Activated CD4-positive, CD25-positive, alpha-beta regulatory T cell treated with anti-CD3 and anti-CD28 coated beads, Interleukin-2, amount 50 U/mL, for 24 hours (primary cell): Measurements from ENCODE around the gene SLC12A7.
"Not testable (repeated sequence)": the region's sequence is repeated elsewhere in the genome, so short reads cannot be mapped to it uniquely, and the experiment has no call there.

Experiments
- ATAC-seq, 2 donors: fragments of 150-1000 bp; cut with Tn5 transposase; one replicate each; pipeline ENCODE4 v1.10.0; 2021; ENCODE audit warnings: mild to moderate bottlenecking in 1 of 2, moderate library complexity in 1 of 2

Gene SLC12A7

DNA sequence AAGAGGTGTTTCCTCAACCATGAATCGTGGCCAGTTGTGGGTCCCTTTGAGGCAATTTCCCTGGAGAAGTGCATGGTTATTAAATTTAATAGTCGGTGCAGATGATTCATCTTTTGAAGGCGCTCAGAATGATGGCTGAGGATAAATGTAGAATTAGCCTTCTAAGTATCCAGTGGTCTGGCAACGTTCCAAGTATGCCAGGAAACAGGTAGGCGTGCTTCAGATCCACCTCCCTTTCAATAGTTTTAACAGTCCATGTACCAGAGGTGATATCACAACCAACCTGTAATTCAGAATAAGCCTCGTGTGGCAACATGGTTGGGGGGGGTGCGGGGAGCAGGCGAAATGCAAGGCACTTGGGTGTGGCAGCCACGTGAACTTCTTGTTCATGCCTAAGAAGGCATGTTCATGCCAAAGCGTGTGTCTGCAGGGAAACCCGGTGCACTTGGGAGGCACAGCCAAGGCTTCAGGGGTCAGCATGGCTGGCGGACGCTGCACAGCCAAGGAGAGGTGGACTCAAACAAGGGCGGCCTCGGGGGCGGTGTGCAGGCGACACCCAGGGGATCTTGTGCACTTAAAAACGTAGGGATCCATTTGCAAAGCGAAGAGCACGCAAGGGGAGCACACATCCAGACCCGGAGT, 108.4 kb downstream of the SLC12A7 start:
- ATAC-seq = no peak

- ATAC-seq = no peak
These were observed 109.0 kb downstream of the SLC12A7 start for GRCh38 chr5:1002836-1003235.

DNA sequence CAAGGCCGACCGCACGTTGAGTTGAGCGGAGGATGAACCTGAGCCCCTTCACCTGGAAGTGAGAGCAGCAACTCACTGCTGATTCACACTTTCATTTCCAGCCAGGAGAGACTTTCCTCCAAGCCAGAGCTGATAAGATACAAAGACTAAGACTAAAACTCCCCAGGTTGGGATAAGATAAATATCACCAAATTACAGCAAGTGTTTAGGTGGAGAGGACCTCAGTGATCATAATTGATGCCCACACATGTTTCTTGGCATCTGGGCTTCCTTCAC, 109.7 kb downstream of the SLC12A7 start:
- ATAC-seq = no peak

DNA sequence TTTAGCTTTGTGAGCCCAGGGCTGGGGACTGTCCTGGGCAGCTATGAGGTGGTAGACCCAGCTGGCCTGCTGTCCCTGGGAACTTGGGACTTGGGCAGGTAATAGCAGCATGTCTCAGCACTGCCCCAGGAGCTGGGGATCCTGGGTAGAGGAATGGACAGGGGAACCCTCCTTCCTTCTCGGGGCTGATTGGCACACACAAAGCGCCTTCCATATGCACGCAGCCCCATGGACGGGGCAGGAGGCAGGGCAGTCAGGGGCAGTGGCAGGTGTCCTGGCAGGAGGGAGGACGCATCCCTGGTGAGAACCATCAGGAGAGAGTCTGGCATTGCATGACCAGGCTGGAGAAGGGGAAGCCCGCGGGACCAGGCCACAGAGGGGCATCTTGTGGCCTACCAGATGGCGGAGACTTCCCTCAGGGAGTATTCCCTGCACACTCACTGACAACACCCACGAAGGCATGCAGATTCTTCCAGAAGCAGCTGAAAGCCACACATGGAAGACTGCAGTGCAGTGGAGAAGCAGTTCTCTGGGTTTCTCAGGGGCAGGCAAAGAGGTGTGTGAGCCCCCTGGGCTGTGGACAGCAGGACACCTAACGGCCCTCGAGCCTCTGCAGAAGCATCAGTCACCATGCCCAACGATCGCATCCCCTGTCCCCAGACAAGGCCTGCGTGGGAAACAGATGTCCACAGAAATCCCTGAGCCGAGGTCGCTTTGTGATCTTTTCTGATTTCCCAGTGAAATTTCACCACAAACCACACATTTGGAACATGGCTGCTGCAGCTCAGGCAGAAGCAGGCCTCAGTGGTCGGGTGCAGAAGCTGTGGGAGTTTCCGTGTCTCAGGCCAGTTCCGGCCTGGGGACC, 110.2 kb downstream of the SLC12A7 start:
- ATAC-seq = no peak

- not testable (repeated sequence) for ATAC-seq
These were observed 111.0 kb downstream of the SLC12A7 start for GRCh38 chr5:1000831-1001230.
